ENCODE measurements around the gene DOK5. TPM values are rescaled to one million over a fixed set of nuclear protein-coding genes. Genes with fewer than 3 reads are reported as not detected.

DOK5 gene
- total and polyA plus RNA-seq, 7 donors = 7.4 to 25.5 (median 13.3) TPM

GRCh38 chr20:54665812-54666211 is 190.4 kb downstream of the DOK5 start:
- 80 to 91% (median 85%) methylated on average over 1 of the region's 1 CpG for WGBS, 3 donors

GRCh38 chr20:54668271-54669039 is 193.1 kb downstream of the DOK5 start:
- no peak for DNase-seq
- H3K4me3 ChIP-seq = no peak overlapping the region
- intact Hi-C loops (cut with DNase I) = no loop called here
- peak; percentile 44 for TF ChIP-seq CTCF (IDR thresholded peaks at IDR 0.05)
- H3K27me3 ChIP-seq (ENCODE audit: insufficient read depth in 3 of 3, low read length in 2 of 3) = peaks cover 0 to 6% (median 3%) of the 10 kb centered on the region in 3 donors
- H3K9me3 ChIP-seq = no peaks in the 10 kb centered on the region
- H3K36me3 ChIP-seq (ENCODE audit: insufficient read depth in 1 of 2, low read depth in 1 of 2) = no peaks in the 10 kb centered on the region
- H3K27ac ChIP-seq = no peak overlapping the region
- WGBS, 3 donors = 33 to 38% (median 35%) methylated on average over 12 of the region's 12 CpGs
- H3K4me1 ChIP-seq = no peaks in the 10 kb centered on the region
- ATAC-seq = peak in 1 of 4 donors; percentile 48

More at GRCh38 chr20:54665812-54666211, 190.4 kb downstream of the DOK5 start:
- no peak for DNase-seq
- TF ChIP-seq CTCF (IDR thresholded peaks at IDR 0.05) = no peak
- Histone ChIP-seq H3K27ac (no peak overlapping the region), H3K9me3 (no peaks in the 10 kb centered on the region), H3K4me3 (no peak overlapping the region), H3K27me3 (ENCODE audit: insufficient read depth in 3 of 3, low read length in 2 of 3) (peaks cover 0 to 6% (median 0%) of the 10 kb centered on the region in 3 donors), H3K4me1 (no peaks in the 10 kb centered on the region), H3K36me3 (ENCODE audit: insufficient read depth in 1 of 2, low read depth in 1 of 2) (no peaks in the 10 kb centered on the region)
- ATAC-seq = no peak
- intact Hi-C loops (cut with DNase I) = no loop called here

GRCh38 chr20:54669040-54669363 is 193.6 kb downstream of the DOK5 start:
- H3K27me3 ChIP-seq (ENCODE audit: insufficient read depth in 3 of 3, low read length in 2 of 3) = peaks cover 0 to 6% (median 3%) of the 10 kb centered on the region in 3 donors
- no peak overlapping the region for H3K27ac ChIP-seq
- 34 to 43% (median 34%) methylated on average over 4 of the region's 4 CpGs for WGBS, 3 donors
- H3K4me3 ChIP-seq = no peak overlapping the region
- intact Hi-C loops (cut with DNase I) = no loop called here
- no peak for ATAC-seq
- no peaks in the 10 kb centered on the region for H3K4me1 ChIP-seq
- TF ChIP-seq CTCF (IDR thresholded peaks at IDR 0.05) = no peak
- DNase-seq = no peak
- no peaks in the 10 kb centered on the region for H3K9me3 ChIP-seq
- H3K36me3 ChIP-seq (ENCODE audit: insufficient read depth in 1 of 2, low read depth in 1 of 2) = no peaks in the 10 kb centered on the region

DNA sequence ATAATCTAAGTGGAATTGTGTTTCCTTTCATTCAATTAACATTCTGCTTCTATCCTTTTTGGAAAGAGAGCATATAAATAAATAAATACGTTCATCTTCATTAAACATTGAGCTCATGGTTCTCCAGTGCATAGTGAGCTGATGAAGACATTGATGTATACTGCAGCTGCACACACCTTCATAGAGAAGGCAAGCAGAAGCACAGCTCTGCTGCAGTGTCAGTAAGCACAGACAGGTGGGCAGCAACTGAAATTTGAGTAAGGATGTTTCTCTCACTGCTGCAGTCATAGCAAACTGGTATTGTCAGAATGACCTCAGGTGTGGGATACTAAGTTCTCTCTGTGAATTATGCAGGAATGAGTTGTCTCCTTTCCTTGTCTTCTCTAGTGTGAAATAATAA is 202.9 kb downstream of the DOK5 start:
- H3K4me1 ChIP-seq = no peaks in the 10 kb centered on the region
- no peak overlapping the region for H3K4me3 ChIP-seq
- DNase-seq (no peak), ATAC-seq (no peak)
- no peaks in the 10 kb centered on the region for H3K36me3 ChIP-seq (ENCODE audit: insufficient read depth in 1 of 2, low read depth in 1 of 2)
- peaks cover 0 to 17% (median 9%) of the 10 kb centered on the region in 3 donors for H3K27me3 ChIP-seq (ENCODE audit: insufficient read depth in 3 of 3, low read length in 2 of 3)
- no peak for TF ChIP-seq CTCF (IDR thresholded peaks at IDR 0.05)
- no peaks in the 10 kb centered on the region for H3K9me3 ChIP-seq
- intact Hi-C loops (cut with DNase I) = no loop called here
- 59 to 66% (median 61%) methylated on average over 1 of the region's 1 CpG for WGBS, 3 donors
- H3K27ac ChIP-seq = no peak overlapping the region
